Fibroblast of skin of abdomen (primary cell): ENCODE measurements around the gene MLLT10.
"Not testable (repeated sequence)": the region's sequence is repeated elsewhere in the genome, so short reads cannot be mapped to it uniquely, and the experiment has no call there.

ENCODE experiments used
- DNase-seq: peaks from one replicate; pipeline ENCODE4 v3.0.0-alpha.2; 2013

MLLT10 gene

DNA sequence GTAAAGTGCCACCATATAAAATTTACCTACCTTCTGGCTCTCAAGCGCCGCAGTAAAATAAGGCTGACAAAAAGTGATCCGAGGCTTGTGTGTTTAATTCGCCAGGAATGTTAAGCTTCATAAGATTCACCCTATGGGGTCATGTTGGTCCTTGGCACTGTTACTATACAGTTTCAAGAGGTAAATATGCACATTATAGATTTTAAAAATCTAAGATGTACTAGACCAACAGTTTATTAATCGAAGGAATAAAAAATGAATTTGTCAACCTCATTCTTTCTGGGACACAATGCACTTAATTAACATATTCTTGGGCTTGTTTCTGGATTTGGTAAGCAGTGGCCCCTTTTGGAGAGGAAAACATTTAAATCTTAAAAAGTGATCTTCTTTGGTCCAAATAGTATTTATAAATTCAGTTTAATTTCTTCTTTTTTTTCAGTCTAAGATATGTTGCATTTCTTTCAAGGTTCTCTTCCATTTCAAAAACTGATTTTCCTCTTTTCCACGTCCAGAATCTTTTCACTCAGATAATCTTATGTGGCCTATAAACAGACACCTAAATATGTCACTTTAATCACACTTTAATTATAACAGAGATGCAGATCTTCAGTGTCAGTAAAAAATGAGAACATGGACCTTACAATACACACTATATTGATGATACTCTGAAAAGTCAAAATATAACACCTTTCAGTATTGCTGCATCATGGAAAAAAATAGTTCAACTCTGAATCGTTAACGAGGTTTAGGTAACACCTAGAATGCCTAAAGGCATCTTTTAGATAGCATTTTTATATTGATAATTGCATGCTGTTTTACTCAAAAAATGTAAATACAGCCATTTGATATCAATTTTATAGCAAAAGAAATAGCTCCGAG, 4.8 kb upstream of the MLLT10 start:
- no peak for DNase-seq

DNA sequence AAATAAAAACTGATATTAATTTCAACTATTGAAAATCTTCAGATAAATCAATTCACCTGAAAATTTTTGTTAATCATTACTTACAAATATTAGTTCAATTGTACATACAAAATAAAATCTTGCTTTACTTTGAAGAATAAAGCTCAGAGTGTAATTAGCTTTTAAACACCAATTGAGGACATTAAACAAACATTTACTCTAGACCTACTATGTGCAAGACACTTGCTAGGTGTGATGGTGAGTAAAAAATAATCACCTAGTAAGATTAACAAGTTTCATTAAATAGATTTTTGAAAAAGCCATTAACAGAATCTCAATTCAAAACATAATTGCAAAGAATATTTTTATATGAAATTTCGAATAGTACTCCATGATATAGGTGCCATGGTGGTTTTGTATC, 3.9 kb upstream of the MLLT10 start:
- no peak for DNase-seq

DNA sequence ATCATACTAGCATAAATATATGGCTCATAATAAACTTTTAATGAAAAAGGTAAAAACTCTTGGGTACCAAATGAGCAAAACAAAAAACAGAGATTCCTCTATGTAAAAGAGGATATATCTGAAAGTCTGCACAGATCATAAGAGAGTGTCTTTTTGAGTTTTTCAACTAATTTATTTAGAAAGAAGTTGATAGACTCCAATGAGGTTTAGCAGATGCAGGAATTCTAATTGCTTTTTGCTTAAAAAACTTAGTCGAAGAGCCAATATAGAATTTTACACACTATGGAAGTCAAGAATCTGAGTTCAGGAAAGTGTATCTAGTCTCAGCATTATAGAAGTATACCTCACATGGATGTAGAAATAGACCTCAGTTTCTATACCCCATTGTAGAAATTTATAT, 3.4 kb upstream of the MLLT10 start:
- no peak for DNase-seq

DNA sequence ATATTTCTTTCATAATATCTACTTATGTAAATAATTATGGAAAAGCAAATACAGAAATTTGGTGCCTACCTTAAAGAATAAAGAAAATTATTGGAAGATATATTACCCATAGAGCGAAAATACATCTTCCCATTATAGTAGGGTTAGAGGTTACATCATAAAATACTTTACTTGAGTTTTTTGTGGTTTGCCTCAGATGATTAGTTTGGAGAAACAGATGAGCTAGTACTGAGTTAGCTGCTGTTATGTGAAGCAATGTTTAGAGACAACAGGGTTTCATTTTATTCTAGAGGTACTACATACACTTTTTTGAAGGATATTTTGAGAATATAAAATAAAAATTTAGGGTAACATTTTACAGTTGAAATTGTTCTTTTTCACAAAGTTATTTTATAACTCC, 2.9 kb upstream of the MLLT10 start:
- DNase-seq = peak; percentile 64

DNA sequence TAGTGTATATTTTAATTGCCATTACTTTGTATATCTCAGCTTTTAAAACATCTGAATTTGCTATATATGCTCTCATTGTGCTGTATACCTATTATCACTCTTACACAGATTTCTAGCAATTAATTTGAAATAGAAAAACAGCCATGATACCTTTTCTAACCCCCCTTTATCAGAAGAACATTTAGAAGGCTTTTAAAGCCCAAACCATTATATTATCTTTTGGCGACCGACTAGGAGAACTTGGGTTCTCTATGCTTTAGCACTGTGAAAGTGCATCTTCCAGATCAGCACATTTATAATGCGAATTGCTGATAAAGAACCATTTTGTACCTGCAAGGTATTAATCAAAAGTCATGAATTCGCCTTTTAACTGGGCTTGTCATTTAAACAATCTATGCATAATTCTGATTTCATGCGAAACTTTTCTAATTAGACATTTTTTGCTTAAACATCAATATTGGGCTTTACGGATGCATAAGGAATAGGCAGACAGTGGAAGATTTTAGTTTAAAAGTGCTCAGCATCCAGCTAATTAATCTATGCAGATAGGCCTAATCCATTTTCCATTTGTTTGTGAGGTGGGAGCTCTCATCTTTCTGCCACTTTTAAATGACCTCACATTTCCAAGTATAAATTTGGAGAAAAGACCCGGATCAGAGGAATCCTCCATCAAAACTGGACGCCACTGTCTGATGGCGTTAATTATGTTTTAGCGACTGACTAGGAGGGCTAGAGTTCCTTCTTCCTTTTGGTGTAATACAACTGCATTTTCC, 1.2 kb upstream of the MLLT10 start:
- no peak for DNase-seq

DNA sequence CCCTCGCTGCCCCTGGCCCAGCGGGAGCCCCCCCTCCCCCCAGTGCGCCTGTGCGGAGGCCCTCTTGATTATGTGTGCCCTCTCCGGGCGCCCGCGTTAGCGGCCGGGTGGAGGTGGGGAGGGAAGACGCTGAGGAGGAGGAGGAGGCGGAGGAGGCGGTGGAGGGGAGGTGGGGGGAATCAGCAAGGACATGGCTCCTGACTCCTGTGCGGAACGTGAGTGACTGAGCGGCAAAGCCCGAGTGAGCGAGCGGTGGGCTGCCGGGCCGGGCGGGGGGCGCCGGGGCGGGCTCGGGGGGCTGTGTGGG, 201 bp downstream of the MLLT10 start:
- DNase-seq = no peak

DNA sequence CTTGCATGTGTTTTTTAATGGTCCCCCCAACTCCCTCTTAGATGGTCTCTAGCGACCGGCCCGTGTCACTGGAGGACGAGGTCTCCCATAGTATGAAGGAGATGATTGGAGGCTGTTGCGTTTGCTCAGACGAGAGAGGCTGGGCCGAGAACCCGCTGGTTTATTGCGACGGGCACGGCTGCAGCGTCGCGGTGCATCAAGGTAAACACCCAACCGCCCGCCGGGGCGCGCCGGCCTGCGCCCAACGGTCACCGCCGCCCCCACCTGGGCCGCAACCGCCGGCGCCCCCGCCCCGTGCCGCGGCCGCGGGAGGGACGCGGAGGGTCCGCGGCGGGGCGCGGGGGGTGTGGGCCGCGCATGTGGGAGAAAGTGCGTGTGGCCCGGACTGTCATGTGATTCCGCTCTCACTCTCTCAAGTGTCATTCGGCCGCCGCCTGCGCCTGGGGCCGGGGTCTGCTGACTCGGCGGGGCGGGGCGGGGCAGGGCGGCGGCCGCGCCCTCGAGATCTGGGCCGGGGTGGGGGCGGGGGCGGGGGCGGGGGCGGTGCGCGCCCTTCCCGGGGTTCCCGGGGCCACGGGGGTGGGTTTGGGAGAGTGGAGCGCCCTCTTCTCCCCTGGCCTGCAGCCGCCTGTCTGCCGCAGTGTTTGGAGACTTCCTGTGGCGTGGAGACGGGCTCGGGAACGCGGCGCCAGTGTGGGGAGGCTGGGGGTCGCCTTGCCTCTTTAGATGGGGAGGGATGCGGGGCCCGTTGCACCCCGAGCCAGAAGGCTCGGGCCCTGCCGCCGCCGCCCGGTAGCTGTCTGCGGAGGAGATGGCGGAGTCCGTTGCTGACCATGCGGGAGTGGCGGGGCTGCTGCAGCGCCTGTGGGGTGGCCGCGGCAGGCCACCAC, 817 bp downstream of the MLLT10 start:
- peak; percentile 41 for DNase-seq

DNA sequence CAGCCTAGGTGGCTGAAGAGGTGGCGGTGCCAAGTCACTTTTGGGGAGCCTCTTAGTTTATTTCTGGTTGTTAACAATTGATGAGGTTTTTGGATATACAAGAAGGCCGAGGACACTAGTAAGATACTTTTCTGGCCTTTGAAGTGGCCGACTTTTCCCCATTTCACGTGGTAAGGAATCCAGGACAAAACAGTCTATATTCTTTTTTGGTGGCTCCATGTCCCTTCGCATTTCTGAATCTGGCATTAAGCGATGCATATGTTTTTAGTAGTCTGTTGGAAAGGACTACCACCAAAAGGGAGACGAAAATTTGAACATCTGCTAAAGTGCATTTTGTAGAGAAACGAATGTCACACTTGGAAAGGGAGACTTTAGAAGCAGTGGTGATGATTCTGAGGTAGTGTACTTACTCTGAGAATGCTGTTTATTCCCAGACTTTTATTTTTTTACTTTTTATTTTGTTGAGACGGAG, 1.5 kb downstream of the MLLT10 start:
- no peak for DNase-seq

DNA sequence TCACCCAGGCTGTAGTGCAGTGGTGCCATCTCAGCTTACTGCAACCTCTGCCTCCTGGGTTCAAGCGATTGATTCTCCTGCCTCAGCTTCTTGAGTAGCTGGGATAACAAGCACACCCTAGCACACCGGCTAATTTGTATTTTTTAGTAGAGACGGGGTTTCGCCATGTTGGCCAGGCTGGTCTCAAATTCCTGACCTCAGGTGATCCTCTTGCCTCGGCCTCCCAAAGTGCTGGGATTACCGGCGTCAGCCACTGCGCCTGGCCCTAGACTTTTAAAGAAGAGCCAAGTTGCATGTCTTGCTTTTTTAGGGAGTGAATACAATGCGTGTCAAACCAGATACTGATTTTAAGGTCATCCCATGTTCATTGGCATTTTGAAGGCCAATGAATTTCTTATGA, 1.9 kb downstream of the MLLT10 start:
- not testable (repeated sequence) for DNase-seq

DNA sequence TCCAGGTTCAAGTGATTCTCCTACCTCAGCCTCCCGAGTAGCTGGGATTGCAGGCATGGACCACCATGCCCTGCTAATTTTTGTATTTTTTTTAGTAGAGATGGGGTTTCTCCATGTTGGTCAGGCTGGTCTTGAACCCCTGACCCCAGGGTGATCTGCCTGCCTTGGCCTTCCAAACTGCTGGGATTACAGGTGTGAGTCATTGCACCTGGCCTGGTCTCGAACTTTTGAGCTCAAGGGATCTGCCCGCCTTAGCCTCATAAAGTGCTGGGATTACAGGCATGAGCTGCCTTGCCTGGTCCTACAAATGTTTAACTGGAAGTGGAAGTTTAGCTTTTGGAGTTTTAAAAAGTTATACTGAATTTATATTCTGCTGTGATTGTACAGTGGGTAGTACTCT, 2.8 kb downstream of the MLLT10 start:
- no peak for DNase-seq

DNA sequence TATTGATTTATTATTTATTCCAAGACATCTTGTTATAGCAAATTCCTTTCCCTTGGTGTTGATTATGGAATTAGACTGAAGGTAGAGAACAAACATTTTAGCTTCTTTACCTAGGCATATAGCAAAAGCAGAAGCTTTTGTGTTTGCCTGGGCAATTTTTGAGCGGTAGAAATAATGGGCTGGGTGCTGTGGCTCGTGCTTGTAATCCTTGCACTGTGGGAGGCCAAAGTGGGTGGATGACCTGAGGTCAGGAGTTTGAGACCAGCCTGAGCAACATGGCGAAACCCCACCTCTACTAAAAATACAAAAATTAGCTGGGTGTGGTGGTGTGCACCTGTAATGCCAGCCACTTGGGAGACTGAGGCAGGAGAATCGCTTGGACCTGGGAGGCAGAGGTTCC, 6.7 kb downstream of the MLLT10 start:
- not testable (repeated sequence) for DNase-seq

DNA sequence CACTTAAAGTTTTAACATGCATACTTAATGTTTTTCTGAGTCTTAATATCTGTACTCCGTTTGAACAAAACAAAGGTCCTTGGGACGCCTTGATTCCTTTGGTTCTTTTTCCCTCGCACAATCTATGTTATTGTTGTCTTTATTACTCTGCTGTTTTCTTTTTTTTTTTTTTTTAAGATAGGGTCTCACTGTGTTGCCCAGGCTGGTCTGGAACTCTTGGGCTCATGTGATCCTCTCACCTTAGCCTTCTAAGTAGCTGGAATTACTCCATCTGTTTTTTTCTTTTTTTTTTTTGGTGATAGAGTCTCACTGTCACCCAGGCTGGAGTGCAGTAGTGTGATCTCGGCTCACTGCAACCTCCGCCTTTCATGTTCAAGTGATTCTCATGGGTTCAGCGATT, 13.2 kb downstream of the MLLT10 start:
- DNase-seq = no peak

DNA sequence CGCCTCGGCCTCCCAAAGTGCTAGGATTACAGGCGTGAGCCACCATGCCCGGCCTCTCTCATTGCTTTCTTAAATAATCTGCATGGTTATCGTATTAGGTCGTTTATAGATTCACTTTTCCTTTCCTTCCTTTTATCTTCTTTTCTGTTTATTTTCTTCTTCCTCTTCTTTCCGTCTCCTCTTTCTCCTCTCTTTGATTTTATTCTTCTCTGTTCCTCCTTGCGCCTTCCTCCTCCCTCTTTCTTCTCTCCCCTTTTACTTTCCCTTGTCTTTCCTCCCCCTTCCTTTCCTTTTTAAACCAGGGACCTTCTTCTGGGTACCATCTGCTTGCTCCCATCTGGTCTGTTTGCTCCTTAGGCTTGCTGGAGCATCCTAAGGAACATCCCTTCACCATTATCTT, 18.6 kb downstream of the MLLT10 start:
- DNase-seq = no peak

DNA sequence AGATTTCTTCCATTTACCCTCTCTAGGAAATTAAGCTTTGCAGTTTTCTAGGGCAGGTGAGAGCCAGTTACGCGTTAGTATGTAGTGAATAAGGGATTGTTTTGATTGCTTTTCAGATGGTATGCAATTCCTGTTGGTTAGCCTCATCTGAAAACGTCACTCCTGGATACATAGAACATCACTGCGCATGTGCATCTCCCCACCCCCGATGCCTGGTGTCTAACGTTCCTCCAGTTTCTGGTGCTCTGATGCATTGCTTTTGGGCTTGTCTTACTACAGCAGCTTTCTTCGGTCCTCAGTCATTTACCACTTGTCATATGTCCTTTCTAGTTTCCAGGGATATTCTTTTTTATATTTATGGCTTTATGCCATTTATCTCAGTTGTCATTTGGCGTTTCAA, 22.5 kb downstream of the MLLT10 start:
- no peak for DNase-seq

DNA sequence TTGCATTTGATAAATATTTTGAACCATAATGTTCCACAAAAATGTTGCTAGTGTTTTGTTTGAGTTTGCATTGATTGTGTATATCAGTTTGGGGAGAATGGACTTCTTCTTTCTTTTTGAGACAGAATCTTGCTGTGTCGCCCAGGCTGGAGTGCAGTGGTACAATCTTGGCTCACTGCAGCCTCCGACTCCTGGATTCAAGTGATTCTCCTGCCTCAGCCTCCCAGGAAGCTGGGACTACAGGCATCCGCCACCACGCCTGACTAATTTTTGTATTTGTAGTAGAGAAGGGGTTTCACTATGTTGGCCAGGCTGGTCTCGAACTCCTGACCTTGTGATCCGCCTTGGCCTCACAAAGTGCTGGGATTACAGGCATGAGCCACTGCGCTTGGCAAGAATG, 25.0 kb downstream of the MLLT10 start:
- not testable (repeated sequence) for DNase-seq

DNA sequence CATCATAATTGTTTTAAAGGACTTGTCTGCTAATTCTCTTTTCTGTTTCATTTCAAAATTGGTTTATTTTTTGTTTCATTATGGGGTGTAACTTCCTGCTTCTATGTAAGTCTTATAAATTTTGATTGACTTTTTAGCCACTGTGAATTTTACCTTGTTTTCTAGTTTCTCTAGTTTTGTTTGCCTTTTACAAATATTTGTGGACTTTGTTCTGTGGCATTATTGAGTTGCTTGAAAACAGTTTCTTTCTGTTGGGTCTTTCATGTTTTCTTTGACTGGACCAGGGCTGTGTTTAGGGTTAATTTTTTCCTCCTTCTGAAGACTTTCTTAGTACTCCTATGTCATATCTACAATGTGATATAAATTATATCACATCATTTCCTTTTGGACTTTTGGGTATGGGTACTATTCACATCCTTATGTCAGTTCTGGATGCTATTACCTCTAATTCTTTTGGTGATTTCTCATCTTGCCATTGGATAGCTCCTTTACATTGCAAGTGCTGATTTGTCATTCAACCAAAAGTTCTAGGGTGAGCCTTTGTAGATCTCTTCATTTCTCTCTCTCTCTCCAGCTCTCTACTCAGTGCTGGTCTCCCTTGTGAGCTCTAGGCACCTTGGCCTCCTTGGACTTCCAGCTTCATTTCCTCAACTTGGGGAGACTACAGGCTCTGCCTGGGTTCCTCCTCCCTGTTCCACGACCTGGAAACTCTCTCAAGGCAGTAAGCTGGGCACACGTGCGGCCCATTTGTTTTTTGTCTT, 36.9 kb downstream of the MLLT10 start:
- DNase-seq = no peak

DNA sequence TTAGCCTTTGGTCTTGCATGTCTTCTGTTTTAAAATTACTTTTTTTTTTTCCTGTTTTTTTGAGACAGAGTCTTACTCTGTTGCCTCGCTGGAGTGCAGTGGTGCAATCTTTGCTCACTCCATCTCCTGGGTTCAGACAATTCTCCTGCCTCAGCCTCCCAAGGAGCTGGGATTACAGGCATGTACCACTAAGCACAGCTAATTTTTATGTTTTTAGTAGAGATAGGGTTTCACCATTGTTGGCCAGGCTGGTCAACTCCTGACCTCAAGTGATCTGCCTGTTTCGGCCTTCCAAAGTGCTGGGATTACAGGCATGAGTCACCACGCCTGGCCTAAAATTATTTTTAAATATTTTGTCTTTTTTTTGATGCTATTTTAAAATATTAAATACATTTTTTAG, 38.5 kb downstream of the MLLT10 start:
- DNase-seq = no peak

DNA sequence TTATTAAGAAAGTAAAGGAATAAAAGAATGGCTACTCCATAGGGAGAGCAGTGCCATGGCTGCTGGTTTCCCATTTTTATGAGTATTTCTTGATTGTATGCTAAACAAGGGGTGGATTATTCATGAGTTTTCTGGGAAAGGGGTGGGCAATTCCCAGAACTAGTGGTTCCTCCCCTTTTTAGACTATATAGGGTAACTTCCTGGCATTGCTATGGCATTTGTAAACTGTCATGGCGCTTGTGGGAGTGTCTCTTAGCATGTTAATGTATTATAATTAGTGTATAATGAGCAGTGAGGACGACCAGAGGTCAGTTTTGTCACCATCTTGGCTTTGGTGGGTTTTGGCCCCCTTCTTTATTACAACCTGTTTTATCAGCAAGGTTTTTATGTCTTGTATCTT, 40.5 kb downstream of the MLLT10 start:
- not testable (repeated sequence) for DNase-seq

DNA sequence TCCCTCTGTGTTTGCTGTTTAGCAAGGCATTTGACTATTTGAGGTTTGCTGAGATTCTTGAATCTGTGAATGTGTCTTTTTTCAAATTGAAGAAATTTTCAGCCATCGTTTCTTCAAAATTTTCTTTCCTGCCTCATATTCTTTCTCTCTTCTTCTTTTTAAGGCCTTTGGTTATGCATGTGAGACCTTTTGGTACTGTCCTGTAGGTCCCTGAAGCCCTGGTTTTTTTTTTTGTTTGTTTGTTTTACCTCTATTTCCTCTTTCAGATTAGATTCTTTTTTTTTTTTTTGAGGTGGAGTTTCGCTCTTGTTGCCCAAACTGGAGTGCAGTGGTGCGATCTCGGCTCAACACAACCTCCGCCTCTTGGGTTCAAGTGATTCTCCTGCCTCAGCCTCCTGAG, 45.3 kb downstream of the MLLT10 start:
- DNase-seq = no peak

DNA sequence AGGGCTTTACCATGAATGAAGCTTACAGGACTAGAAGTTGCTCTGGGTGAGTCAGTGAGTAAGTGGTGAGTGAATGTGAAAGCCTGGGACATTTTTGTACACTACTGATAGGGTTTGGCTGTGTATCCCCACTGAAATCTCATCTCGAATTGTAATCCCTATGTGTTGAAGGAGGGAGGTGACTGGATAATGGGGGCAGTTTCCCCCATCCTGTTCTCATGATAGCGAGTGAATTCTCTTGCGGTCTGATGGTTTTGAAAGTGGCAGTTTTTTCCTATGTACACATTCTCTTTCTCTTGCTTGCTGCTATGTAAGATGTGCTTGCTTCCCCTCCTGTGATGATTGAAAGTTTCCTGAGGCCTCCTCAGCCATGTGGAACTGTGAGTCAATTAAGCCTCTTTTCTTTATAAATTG, 47.4 kb downstream of the MLLT10 start:
- peak; percentile 33 for DNase-seq

DNA sequence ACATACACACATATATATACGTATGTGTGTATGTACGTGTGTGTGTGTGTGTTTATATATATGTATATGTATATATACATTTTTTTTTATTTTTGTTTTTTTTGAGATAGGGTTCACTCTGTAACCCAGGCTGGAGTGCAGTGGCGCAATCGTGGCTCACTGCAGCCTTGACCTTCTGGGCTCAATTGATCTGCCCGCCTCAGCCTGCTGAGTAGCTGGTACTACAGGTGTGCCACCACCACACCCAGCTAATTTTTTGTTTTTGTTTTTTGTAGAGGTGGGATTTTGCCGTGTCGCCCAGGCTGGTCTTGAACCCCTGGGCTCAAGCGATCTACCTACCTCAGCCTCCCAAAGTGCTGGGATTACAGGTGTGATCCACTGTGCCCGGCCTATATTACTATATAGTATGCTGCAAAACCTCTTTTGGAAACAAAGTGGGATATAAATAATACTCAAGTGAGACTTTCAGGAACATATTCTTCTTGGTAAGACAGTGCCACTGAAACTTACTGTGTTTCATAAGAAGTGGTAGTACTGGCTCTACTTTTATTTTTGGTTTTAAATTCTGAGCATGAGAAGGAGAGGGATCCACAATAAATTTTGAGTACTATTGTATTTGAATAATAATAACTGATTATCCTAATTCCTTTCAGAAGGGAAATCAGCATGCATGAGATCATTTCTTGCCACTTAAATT, 51.0 kb downstream of the MLLT10 start:
- no peak for DNase-seq

DNA sequence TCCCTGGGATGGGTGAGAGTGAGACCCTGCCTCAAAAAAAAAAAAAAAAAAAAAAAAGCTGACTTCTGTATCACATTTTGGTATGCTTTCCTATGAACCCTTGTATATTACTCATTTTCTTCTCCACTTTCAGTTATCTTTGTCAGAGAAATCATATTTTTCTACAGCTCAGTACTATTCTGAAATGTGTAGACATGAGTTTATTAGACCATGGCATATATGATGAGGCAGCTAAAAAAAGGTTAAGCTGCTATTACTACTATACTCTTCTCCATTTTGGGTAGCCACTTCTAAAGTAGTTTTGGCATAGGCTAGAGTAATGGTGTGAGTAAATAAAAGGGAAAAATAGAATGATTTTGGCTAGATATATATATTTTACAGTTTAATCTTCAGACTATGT, 53.4 kb downstream of the MLLT10 start:
- no peak for DNase-seq
